ENCODE data around the gene ZDHHC11B.
"Not testable (repeated sequence)": the region's sequence is repeated elsewhere in the genome, so short reads cannot be mapped to it uniquely, and the experiment has no call there.

ZDHHC11B gene

GRCh38 chr5:766666-767431 is 17.7 kb downstream of the ZDHHC11B start:
- no peak for DNase-seq

GRCh38 chr5:765948-766631 is 18.4 kb downstream of the ZDHHC11B start:
- no peak for DNase-seq

DNA sequence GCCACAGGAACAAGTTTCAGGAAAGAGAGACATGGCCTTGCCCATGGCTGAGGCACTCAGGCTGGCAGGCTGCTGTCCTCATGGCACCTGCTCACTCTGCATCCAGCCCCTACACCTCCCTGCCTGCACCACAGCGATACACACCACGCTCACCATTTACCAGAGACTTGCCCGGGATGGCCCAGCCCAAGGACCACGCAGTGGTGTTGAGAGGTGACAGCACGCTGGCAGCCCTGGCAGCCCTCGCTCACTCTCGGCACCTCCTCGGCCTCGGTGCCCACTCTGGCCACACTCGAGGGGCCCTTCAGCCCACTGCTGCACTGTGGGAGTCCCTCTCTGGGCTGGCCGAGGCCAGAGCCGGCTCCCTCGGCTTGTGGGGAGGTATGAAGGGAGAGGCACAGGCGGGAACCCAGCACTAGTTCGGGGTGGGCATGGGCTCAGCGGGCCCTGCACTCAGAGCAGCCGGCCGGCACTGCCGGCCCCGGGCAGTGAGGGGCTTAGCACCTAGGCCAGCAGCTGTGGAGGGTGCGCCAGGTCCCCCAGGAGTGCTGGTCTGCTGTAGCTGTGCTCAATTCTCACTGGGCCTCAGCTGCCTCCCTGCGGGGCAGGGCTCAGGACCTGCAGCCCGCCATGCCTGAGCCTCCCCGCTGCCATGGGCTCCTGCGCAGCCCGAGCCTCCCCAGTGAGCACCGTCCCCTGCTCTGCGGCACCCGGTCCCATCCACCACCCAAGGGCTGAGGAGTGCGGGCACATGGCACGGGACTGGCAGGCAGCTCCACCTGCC is 20.3 kb downstream of the ZDHHC11B start:
- no peak for DNase-seq

DNA sequence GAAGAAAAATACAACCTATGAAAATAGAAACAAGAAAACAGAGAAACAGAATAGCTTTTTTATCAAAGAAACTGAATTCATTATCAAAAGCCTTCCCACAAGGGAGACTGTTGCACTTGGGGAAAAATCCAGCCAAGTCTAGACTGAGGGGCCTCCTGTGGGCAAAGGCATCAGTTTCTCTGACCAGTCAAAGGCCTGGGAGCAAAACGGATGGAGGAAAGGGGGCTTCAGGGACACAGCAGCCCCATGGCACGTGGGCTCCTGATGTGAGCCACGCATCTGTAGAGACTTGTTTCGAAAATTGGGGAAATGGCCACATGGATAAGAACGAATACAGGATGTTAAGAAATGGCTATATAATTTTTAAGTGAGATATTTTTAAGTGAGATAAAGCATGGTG is 21.1 kb downstream of the ZDHHC11B start:
- DNase-seq = no peak

DNA sequence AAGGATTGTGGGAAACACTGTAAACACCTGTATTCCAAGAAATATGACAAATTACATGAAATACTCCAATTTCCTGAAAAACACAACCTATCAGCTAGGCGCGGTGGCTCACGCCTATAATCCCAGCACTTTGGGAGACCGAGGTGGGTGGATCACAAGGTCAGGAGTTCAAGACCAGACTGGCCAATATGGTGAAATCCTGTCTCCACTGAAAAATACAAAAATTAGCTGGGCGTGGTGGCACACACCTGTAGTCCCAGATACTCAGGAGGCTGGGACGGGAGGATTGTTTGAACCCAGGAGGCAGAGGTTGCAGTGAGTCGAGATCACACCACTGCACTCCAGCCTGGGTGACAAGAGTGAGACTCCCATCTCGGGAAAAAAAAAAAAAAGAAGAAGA is 21.5 kb downstream of the ZDHHC11B start:
- not testable (repeated sequence) for DNase-seq

DNA sequence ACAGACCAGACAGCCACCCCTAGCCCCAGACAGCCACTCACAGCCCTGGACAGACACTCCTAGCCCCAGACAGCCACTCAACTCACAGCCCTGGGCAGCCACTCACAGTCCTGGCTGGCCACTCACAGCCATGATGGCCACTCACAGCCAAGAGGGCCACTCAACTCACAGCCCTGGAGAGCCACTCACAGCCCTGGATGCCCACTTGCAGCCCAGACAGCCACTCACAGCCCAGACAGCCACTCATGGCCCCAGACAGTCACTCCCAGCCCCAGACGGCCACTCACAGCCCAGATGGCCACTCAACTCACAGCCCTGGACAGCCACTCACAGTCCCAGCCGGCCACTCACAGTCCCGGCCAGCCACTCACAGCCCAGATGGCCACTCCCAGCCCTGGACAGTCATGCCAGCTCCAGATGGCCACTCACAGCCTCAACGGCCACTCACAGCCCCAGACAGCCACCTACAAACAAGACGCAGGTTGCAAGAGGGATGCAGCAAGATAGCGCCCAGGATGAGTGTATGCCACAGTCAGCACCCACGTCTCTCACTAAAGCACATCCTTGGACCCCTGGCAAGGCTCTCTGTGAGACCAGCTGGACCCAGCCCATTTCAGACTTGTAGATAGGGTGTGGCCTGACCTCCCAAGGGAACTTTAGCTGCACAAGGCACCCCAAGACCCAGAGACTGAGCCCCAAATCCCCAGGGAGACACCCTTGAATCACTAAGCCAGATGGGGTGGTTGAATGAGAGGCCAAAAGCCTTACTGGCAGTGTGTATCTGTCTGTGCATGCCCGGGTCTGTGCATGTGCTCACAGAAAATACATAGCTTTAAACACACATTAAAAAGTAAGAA is 22.4 kb downstream of the ZDHHC11B start:
- DNase-seq = no peak

DNA sequence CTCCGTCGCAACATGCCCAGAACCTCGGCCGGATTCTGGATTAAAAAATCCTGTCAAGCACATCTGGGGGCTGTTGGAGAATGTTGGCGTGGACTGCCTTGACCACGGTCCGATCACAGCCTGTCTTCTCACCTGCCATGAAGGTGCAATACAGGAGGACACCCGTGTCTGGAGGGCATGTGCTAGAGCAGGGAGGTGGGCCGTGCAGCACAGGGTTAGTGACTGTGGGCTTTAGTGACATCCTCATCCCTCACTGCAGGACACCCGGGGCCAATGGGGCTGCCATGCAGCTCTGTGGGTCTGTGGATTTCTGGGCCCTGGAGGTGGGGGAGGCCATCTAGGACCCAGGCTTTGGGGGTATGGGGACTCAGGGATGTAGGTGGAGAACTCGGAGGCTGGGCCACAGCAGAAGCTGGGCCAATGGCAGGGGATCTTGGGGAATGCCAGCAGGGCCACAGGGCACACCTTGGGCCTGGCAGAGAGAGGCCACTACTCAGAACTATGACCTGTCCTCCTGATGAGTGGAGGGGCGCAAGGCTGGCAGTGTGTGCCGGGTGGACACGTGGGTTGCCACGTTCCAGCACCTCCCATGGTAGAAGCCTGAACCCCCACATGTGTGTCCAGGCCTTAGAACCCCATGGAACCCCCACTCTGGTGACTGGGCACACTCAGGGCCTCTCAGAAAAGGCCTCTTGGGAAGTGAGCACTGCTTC is 23.3 kb downstream of the ZDHHC11B start:
- no peak for DNase-seq

GRCh38 chr5:760363-761058 is 24.0 kb downstream of the ZDHHC11B start:
- DNase-seq = no peak

DNA sequence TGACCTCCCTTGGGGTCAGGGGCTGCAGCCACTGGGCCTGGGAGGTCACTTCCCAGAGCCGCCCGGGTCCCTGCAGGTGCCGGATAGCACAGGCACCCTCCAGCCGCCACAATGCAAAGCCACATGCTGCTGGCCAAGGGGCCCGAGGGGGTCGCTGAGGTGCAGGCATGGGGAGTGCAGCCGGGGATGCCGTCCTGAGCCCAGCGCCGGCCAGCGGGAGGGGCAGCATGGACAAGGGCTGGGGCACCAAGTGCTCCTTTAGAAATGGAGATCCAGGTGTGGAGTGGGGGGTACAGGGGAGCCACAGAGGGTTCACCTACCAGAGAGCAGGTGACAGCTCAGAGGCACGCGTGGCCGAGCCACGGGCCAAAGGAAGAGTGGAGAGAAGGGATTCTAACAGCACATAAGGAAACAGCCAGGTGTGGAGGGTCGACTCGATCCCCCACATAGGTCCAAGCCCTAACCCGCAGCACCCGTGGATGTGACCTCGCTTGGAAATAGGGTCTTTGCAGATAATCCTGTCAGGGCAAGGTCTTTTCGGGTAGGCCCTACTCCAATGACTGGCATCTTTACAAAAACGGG is 24.7 kb downstream of the ZDHHC11B start:
- no peak for DNase-seq

DNA sequence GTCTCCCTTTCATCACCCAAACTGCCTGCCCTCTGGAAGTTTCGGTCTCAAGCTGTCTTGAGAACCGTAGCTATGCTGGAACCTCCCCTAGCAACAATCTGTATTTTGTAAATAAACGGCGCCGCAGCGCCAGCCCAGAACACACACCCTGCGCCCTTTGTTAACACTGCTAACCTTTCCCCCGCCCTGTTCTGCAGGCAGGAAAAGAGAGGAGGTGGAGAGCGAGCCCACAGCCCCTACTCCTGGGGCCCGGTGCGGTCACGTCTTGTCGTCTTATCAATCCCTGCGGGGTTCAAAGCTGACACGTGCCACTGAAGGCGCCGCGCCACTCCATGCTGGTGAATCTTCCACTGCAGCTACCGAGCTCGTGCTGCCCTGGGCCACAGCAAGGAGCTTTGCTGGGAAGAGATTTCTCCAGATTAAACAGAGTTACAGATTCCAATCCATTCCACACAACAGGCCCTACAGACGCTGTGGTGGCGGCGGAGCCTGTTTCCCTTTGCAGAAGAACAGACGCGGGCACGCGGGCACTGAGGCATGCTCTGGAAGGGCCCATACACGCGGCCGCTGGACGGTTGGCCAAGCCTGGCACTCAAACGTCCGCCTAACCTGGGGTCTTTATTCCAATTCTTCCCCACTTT is 25.3 kb downstream of the ZDHHC11B start:
- peak; percentile 41 for DNase-seq

DNA sequence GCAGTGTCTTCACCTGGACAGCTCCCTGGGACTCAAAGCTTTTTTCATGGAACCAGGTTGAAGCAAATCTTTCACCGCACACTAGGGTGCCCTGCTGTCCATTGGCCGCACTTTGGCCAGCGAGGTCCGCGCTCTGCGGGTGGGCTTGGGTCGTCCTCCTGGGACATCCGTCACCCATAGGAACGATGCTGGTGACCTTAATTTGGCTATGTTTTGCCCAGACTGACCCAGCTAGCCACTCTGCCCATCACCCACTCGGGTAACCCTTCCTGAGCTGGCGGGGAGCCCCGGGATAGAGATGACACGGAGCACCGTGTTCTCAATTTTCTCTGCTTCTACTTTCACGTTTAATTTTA is 25.9 kb downstream of the ZDHHC11B start:
- no peak for DNase-seq

DNA sequence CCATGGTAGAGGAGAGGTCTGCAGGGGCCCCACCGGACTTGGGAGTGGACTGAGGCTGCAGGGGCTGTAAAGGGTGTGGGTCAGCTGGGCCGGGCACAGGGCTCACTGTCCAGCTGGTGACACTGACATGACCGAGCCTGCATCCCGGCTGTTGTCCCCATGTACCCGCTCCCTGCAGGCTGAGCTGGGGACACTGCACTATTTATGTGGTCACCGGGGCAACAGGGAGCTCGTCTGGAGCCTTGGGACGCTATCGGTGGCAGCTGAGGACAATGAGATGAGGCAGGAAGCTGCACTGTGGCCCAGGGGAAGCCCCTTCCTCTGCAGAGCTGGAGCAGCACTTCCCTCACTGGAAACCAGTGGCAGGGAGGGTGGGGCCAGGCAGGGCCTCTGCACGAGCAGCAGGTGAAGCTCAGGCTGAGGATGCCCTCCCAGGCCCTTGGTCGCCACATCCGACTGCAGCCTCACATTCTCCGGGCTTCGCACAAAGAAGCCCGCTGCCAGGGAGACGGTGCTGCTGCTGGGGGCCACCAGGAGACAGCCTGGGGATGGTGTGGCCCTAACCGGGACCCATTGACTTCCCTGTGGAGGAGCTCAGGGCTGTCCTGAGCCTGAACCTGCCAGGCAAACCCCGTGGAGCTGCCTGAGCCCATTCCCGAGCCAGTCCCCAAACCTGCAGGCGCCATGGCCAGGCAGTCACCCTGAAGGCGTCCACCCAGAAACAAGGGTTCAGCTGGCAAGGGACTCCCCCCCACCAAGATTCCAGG is 26.4 kb downstream of the ZDHHC11B start:
- no peak for DNase-seq

DNA sequence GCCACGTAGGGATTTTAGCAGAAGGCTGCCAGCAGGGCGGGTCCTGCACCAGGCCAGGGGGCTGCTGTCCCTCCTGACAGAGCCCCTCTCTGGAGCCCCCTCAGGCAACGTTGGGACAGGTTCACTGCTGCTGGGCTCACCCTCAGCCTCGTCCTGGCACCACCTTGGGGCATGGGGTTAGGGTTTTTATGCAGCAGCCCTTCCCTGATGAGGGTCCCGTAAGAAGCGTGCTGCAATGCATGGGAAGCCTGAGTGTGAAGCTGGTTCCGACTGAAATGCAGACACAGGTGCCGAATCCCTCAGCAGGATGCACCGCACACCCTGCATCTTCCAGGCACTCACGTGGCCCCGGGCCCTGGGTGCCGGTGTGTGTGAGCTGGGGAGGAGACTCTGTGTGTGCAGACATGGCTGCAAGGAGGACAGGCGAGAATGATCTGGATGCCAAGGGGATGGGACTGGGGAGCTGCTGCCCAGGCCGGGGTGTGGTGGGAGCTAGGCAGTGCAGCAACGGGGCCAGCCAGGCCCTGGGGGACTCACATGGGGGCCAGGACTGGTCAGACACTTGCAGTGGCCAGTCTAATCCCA is 27.1 kb downstream of the ZDHHC11B start:
- no peak for DNase-seq

DNA sequence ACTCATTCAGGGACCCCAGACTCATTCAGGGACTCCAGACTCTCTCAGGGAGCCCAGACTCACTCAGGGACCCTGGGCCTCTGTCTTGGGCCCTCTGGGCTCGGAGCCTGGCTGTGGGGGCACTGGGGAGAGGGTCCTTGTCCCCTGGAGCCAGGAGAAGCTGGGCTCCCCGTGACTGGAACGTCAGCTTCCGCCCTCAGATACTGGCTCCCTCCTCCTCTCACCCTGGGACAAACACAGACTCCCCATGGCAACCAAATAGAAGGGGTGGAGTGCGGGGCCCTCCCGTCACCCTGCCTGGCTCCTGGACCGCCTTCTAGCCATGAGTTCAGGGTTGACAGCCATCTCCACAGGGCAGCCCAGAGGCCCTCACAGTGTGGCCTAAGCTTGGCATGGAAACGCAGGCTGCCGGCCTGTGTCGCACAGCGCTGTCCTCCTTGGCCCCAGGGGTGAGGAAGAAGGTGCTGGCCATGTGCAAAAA is 27.6 kb downstream of the ZDHHC11B start:
- DNase-seq = no peak

GRCh38 chr5:756171-756570 is 28.4 kb downstream of the ZDHHC11B start:
- no peak for DNase-seq

DNA sequence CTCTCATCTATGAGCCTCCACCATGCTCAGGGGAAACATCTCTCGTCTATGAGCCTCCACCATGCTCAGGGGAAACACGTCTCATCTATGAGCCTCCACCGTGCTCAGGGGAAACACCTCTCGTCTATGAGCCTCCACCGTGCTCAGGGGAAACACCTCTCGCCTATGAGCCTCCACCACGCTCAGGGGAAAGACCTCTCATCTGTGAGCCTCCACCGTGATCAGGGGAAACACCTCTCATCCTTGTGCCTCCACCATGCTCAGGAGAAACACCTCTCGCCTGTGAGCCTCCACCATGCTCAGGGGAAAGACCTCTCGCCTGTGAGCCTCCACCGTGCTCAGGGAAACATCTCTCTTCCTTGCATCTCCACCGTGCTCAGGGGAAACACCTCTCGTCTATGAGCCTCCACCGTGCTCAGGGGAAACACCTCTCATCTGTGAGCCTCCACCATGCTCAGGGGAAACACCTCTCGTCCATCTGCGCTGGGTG is 30.3 kb downstream of the ZDHHC11B start:
- DNase-seq = not testable (repeated sequence)

DNA sequence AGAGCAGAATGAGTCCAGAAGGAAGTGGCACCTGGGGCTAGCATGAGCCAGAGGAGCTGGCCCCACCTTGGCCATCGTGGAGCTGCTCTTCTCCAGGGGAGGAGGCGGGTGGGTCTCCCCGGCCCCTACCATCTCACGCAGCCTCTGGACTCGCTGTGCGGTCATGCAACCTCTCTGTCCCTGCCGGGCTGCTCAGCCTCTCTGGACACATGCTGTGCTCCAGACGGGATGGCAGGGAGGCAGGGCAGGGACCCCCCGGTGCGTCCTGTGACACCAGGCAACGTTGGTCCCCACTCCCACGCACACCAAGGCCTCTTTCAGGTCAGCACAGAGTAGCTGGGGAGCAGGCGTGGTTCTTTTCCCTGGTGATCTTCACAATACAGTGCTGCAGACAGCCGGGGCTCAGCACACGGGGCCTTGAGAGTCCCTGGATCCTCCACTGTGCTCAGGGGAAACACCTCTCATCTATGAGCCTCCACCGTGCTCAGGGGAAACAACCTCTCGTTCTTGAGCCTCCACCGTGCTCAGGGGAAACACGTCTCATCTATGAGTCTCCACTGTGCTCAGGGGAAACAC is 30.9 kb downstream of the ZDHHC11B start:
- DNase-seq = not testable (repeated sequence)

GRCh38 chr5:752532-753115 is 31.9 kb downstream of the ZDHHC11B start:
- DNase-seq = not testable (repeated sequence)

Data from hematopoietic multipotent progenitor cell treated with erythropoietin and hydrocortisone succinate and interleukin-3 and kit ligand, for 4 days (in vitro differentiated cells).